Measurements from ENCODE around the gene SLCO4A1.

GRCh38 chr20:62615750-62616251, 26.5 kb upstream of the SLCO4A1 start:
- TF ChIP-seq CTCF (IDR thresholded peaks at IDR 0.05) (no peak), POLR2A (IDR thresholded peaks at IDR 0.05) (no peak), EP300 (IDR thresholded peaks at IDR 0.05) (no peak)

Data from sigmoid colon (tissue), 4 donors.